Stimulated activated memory B cell treated with anti-CD40 and anti-IgM and Interleukin-4, amounts not matched to agents 10 μg/mL and 1 μg/mL and 100 μg/mL, for 72 hours (primary cell): ENCODE measurements around the gene MAP6D1.

Experiments used
- ATAC-seq: fragments of 150-1000 bp; cut with Tn5 transposase; 2 replicates; pipeline ENCODE4 v1.10.0; 2021
- H3K27ac Mint-ChIP-seq: one replicate; pipeline ENCODE4 v1.8.0; 2022; ENCODE audit warnings: mild to moderate bottlenecking, mixed read lengths
- H3K27me3 Mint-ChIP-seq: one replicate; pipeline ENCODE4 v1.8.0; 2022; ENCODE audit warnings: mixed read lengths
- H3K36me3 Mint-ChIP-seq: one replicate; pipeline ENCODE4 v1.8.0; 2022; ENCODE audit warnings: mixed read lengths
- H3K4me1 Mint-ChIP-seq: one replicate; pipeline ENCODE4 v1.8.0; 2022; ENCODE audit warnings: mixed read lengths
- H3K4me3 Mint-ChIP-seq: one replicate; pipeline ENCODE4 v1.8.0; 2022; ENCODE audit warnings: mild to moderate bottlenecking, moderate library complexity, mixed read lengths
- H3K9me3 Mint-ChIP-seq: one replicate; pipeline ENCODE4 v1.8.0; 2022; ENCODE audit warnings: mixed read lengths

Gene MAP6D1

GRCh38 chr3:183815951-183816475, 9.4 kb downstream of the MAP6D1 start:
- Mint-ChIP-seq H3K27ac (no peak overlapping the region), H3K4me1 (no peaks in the 10 kb centered on the region), H3K4me3 (no peak overlapping the region), H3K27me3 (no peaks in the 10 kb centered on the region), H3K9me3 (no peaks in the 10 kb centered on the region), H3K36me3 (peaks cover 48% of the 10 kb centered on the region)
- ATAC-seq: peak; percentile 14

GRCh38 chr3:183815563-183815940, 9.8 kb downstream of the MAP6D1 start:
- ATAC-seq: peak; percentile 37
- Mint-ChIP-seq H3K27ac (no peak overlapping the region), H3K36me3 (peaks cover 52% of the 10 kb centered on the region), H3K4me3 (no peak overlapping the region), H3K9me3 (no peaks in the 10 kb centered on the region), H3K27me3 (no peaks in the 10 kb centered on the region), H3K4me1 (no peaks in the 10 kb centered on the region)

- Mint-ChIP-seq H3K4me1 (no peaks in the 10 kb centered on the region), H3K4me3 (no peak overlapping the region), H3K27me3 (no peaks in the 10 kb centered on the region), H3K9me3 (no peaks in the 10 kb centered on the region), H3K27ac (no peak overlapping the region), H3K36me3 (peaks cover 56% of the 10 kb centered on the region)
- ATAC-seq: no peak
Observed at GRCh38 chr3:183814240-183814639, 11.1 kb downstream of the MAP6D1 start.

- Mint-ChIP-seq H3K4me1 (no peaks in the 10 kb centered on the region), H3K4me3 (no peak overlapping the region), H3K9me3 (no peaks in the 10 kb centered on the region), H3K36me3 (peaks cover 60% of the 10 kb centered on the region), H3K27ac (no peak overlapping the region), H3K27me3 (no peaks in the 10 kb centered on the region)
- ATAC-seq: no peak
Observed at GRCh38 chr3:183812761-183813445, 12.5 kb downstream of the MAP6D1 start.

- ATAC-seq: no peak
- Mint-ChIP-seq H3K9me3 (no peaks in the 10 kb centered on the region), H3K27me3 (no peaks in the 10 kb centered on the region), H3K27ac (peak overlapping the region; percentile 31), H3K4me1 (no peaks in the 10 kb centered on the region), H3K36me3 (peaks cover 63% of the 10 kb centered on the region), H3K4me3 (no peak overlapping the region)
Observed at GRCh38 chr3:183811638-183812037, 13.7 kb downstream of the MAP6D1 start.

GRCh38 chr3:183810643-183811594, 14.5 kb downstream of the MAP6D1 start:
- H3K9me3 Mint-ChIP-seq: no peaks in the 10 kb centered on the region
- H3K4me1 Mint-ChIP-seq: no peaks in the 10 kb centered on the region
- H3K4me3 Mint-ChIP-seq: no peak overlapping the region
- peak overlapping the region; percentile 31 for H3K27ac Mint-ChIP-seq
- ATAC-seq: no peak
- H3K27me3 Mint-ChIP-seq: no peaks in the 10 kb centered on the region
- H3K36me3 Mint-ChIP-seq: peaks cover 60% of the 10 kb centered on the region

- Mint-ChIP-seq H3K4me3 (no peak overlapping the region), H3K4me1 (no peaks in the 10 kb centered on the region), H3K36me3 (peaks cover 64% of the 10 kb centered on the region), H3K27me3 (no peaks in the 10 kb centered on the region), H3K9me3 (no peaks in the 10 kb centered on the region), H3K27ac (no peak overlapping the region)
- ATAC-seq: no peak
Observed at GRCh38 chr3:183809270-183809669, 16.1 kb downstream of the MAP6D1 start.

GRCh38 chr3:183808355-183808754, 17.0 kb downstream of the MAP6D1 start:
- H3K9me3 Mint-ChIP-seq: no peaks in the 10 kb centered on the region
- no peaks in the 10 kb centered on the region for H3K27me3 Mint-ChIP-seq
- H3K27ac Mint-ChIP-seq: no peak overlapping the region
- no peak for ATAC-seq
- H3K36me3 Mint-ChIP-seq: peaks cover 71% of the 10 kb centered on the region
- H3K4me1 Mint-ChIP-seq: no peaks in the 10 kb centered on the region
- no peak overlapping the region for H3K4me3 Mint-ChIP-seq

- Mint-ChIP-seq H3K27ac (no peak overlapping the region), H3K27me3 (no peaks in the 10 kb centered on the region), H3K36me3 (peaks cover 75% of the 10 kb centered on the region), H3K4me3 (no peak overlapping the region), H3K4me1 (no peaks in the 10 kb centered on the region), H3K9me3 (no peaks in the 10 kb centered on the region)
- no peak for ATAC-seq
Observed at GRCh38 chr3:183807881-183808280, 17.5 kb downstream of the MAP6D1 start.

GRCh38 chr3:183807209-183807728, 18.1 kb downstream of the MAP6D1 start:
- peaks cover 76% of the 10 kb centered on the region for H3K36me3 Mint-ChIP-seq
- H3K4me3 Mint-ChIP-seq: no peak overlapping the region
- no peaks in the 10 kb centered on the region for H3K4me1 Mint-ChIP-seq
- no peaks in the 10 kb centered on the region for H3K27me3 Mint-ChIP-seq
- ATAC-seq: no peak
- no peaks in the 10 kb centered on the region for H3K9me3 Mint-ChIP-seq
- no peak overlapping the region for H3K27ac Mint-ChIP-seq

- Mint-ChIP-seq H3K4me1 (no peaks in the 10 kb centered on the region), H3K9me3 (no peaks in the 10 kb centered on the region), H3K36me3 (peaks cover 84% of the 10 kb centered on the region), H3K27me3 (no peaks in the 10 kb centered on the region), H3K4me3 (no peak overlapping the region), H3K27ac (no peak overlapping the region)
- no peak for ATAC-seq
Observed at GRCh38 chr3:183802989-183803388, 22.4 kb downstream of the MAP6D1 start.

- ATAC-seq: no peak
- Mint-ChIP-seq H3K9me3 (no peaks in the 10 kb centered on the region), H3K36me3 (peaks cover 78% of the 10 kb centered on the region), H3K4me1 (no peaks in the 10 kb centered on the region), H3K27me3 (no peaks in the 10 kb centered on the region), H3K27ac (no peak overlapping the region), H3K4me3 (no peak overlapping the region)
Observed at GRCh38 chr3:183801601-183802000, 23.8 kb downstream of the MAP6D1 start.

- Mint-ChIP-seq H3K36me3 (peaks cover 79% of the 10 kb centered on the region), H3K4me3 (no peak overlapping the region), H3K9me3 (no peaks in the 10 kb centered on the region), H3K27me3 (no peaks in the 10 kb centered on the region), H3K4me1 (no peaks in the 10 kb centered on the region), H3K27ac (no peak overlapping the region)
- no peak for ATAC-seq
Observed at GRCh38 chr3:183800243-183800863, 25.0 kb downstream of the MAP6D1 start.

GRCh38 chr3:183799461-183799860, 25.9 kb downstream of the MAP6D1 start:
- Mint-ChIP-seq H3K4me3 (no peak overlapping the region), H3K36me3 (peaks cover 76% of the 10 kb centered on the region), H3K4me1 (no peaks in the 10 kb centered on the region), H3K9me3 (no peaks in the 10 kb centered on the region), H3K27me3 (no peaks in the 10 kb centered on the region), H3K27ac (no peak overlapping the region)
- ATAC-seq: no peak

- Mint-ChIP-seq H3K27me3 (no peaks in the 10 kb centered on the region), H3K27ac (no peak overlapping the region), H3K4me3 (no peak overlapping the region), H3K36me3 (peaks cover 72% of the 10 kb centered on the region), H3K4me1 (no peaks in the 10 kb centered on the region), H3K9me3 (no peaks in the 10 kb centered on the region)
- no peak for ATAC-seq
Observed at GRCh38 chr3:183797996-183798395, 27.4 kb downstream of the MAP6D1 start.
